SK-N-SH treated with all-trans-retinoic acid at 6 μM for 48 hours (cell line): ENCODE data around the gene PCBP3.

Experiments used
- ARNTL ChIP-seq: fragments of 450-650 bp; formaldehyde crosslinking; IDR thresholded peaks from 2 replicates; pipeline ENCODE4 v1.5.0; 2020; ENCODE audit warnings: low read depth, mild to moderate bottlenecking, moderate library complexity, borderline replicate concordance
- BACH2 ChIP-seq: fragments of 250-450 bp; sonication (Bioruptor Pico); IDR thresholded peaks from 2 replicates; pipeline ENCODE4 v1.9.0; 2021; ENCODE audit warnings: mild to moderate bottlenecking, borderline replicate concordance
- ISL1 ChIP-seq: fragments of 250-450 bp; sonication (Bioruptor Pico); IDR thresholded peaks from 2 replicates; pipeline ENCODE4 v2.1.2; 2022; ENCODE audit warnings: mild to moderate bottlenecking, moderate library complexity
- SNAI2 ChIP-seq: fragments of 250-450 bp; sonication (Bioruptor Pico); IDR thresholded peaks from 2 replicates; pipeline ENCODE4 v1.5.0; 2020; ENCODE audit warnings: mild to moderate bottlenecking, moderate library complexity
- TOX ChIP-seq: fragments of 250-450 bp; sonication (Bioruptor Pico); IDR thresholded peaks from 2 replicates; pipeline ENCODE4 v1.8.0; 2021; ENCODE audit warnings: mild to moderate bottlenecking, moderate library complexity, borderline replicate concordance
- ZFP30 ChIP-seq: fragments of 450-650 bp; formaldehyde crosslinking; IDR thresholded peaks from 2 replicates; pipeline ENCODE4 v1.5.0; 2022; ENCODE audit warnings: mild to moderate bottlenecking, moderate library complexity
- ZNF565 ChIP-seq: fragments of 450-650 bp; formaldehyde crosslinking; conservative IDR thresholded peaks from 2 replicates; pipeline ENCODE4 v1.5.0; 2020; ENCODE audit warnings: low read depth, mild to moderate bottlenecking, moderate library complexity
- ZNF8 ChIP-seq: fragments of 450-650 bp; formaldehyde crosslinking; IDR thresholded peaks from 2 replicates; pipeline ENCODE4 v1.5.0; 2020; ENCODE audit warnings: mild to moderate bottlenecking, moderate library complexity
- TF ChIP-seq, protein P1 (sequence below): fragments of 250-450 bp; sonication (Bioruptor Pico); IDR thresholded peaks from 2 replicates; pipeline ENCODE4 v1.8.0; 2021; ENCODE audit warnings: low read depth, mild to moderate bottlenecking, moderate library complexity, borderline replicate concordance
- TF ChIP-seq, protein P2 (sequence below): fragments of 250-450 bp; sonication (Bioruptor Pico); IDR thresholded peaks from 2 replicates; pipeline ENCODE4 v1.8.0; 2020; ENCODE audit warnings: mild to moderate bottlenecking, moderate library complexity, borderline replicate concordance
- TF ChIP-seq, protein P3 (sequence below): fragments of 250-450 bp; sonication (Bioruptor Pico); IDR thresholded peaks from 2 replicates; pipeline ENCODE4 v1.5.1; 2021; ENCODE audit warnings: mild to moderate bottlenecking, moderate library complexity

DNA sequence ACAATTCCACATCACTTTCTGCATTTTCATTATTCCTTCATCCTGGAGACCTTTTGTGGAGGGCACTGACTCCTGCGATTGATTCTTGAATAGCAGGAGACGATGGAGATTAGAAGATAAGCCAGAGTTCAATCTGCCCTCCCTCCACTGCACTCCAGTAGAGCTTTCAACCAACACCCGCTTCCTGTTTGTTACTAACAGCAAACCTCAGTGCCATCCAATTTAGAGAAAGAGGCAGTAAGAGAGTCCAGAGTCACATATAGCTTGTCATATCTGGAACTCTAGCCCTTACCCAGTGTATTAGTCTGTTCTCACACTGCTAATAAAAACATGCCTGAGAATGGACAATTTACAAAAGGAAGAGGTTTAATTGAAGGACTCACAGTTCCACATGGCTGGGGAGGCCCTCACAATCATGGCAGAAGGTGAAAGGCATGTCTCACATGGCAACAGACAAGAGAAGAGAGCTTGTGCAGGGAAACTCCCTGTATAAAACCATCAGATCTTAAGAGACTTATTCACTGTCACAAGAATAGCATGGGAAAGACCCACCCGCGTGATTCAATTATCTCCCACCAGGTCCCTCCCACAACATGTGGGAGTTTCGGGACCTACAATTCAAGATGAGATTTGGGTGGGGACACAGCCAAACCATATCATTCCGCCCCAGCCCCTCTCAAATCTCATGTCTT, 55.9 kb downstream of the PCBP3 start:
- TF ChIP-seq TOX (CRISPR knock-in tag) (no peak), BACH2 (CRISPR knock-in tag) (no peak), ISL1 (CRISPR knock-in tag) (no peak), ZFP30 (CRISPR knock-in tag) (no peak), ZNF8 (no peak), SNAI2 (CRISPR knock-in tag) (no peak), ARNTL (CRISPR knock-in tag) (no peak), ZNF565 (CRISPR knock-in tag) (no peak)
- TF ChIP-seq, protein P1, sequence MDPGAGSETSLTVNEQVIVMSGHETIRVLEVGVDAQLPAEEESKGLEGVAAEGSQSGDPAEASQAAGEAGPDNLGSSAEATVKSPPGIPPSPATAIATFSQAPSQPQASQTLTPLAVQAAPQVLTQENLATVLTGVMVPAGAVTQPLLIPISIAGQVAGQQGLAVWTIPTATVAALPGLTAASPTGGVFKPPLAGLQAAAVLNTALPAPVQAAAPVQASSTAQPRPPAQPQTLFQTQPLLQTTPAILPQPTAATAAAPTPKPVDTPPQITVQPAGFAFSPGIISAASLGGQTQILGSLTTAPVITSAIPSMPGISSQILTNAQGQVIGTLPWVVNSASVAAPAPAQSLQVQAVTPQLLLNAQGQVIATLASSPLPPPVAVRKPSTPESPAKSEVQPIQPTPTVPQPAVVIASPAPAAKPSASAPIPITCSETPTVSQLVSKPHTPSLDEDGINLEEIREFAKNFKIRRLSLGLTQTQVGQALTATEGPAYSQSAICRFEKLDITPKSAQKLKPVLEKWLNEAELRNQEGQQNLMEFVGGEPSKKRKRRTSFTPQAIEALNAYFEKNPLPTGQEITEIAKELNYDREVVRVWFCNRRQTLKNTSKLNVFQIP (CRISPR knock-in tag) = no peak
- TF ChIP-seq, protein P2, sequence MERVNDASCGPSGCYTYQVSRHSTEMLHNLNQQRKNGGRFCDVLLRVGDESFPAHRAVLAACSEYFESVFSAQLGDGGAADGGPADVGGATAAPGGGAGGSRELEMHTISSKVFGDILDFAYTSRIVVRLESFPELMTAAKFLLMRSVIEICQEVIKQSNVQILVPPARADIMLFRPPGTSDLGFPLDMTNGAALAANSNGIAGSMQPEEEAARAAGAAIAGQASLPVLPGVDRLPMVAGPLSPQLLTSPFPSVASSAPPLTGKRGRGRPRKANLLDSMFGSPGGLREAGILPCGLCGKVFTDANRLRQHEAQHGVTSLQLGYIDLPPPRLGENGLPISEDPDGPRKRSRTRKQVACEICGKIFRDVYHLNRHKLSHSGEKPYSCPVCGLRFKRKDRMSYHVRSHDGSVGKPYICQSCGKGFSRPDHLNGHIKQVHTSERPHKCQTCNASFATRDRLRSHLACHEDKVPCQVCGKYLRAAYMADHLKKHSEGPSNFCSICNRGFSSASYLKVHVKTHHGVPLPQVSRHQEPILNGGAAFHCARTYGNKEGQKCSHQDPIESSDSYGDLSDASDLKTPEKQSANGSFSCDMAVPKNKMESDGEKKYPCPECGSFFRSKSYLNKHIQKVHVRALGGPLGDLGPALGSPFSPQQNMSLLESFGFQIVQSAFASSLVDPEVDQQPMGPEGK (CRISPR knock-in tag) = no peak
- TF ChIP-seq, protein P3, sequence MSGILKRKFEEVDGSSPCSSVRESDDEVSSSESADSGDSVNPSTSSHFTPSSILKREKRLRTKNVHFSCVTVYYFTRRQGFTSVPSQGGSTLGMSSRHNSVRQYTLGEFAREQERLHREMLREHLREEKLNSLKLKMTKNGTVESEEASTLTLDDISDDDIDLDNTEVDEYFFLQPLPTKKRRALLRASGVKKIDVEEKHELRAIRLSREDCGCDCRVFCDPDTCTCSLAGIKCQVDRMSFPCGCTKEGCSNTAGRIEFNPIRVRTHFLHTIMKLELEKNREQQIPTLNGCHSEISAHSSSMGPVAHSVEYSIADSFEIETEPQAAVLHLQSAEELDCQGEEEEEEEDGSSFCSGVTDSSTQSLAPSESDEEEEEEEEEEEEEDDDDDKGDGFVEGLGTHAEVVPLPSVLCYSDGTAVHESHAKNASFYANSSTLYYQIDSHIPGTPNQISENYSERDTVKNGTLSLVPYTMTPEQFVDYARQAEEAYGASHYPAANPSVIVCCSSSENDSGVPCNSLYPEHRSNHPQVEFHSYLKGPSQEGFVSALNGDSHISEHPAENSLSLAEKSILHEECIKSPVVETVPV (CRISPR knock-in tag) = no peak
